GM10847 (cell line): Measurements from ENCODE around the gene MCM3.

ENCODE experiments used
- POLR2A ChIP-seq: IDR thresholded peaks from 2 replicates; pipeline ENCODE4 v1.6.1; 2011; ENCODE audit not compliant: insufficient read length; ENCODE audit errors: extremely low read depth

MCM3 gene

GRCh38 chr6:52276130-52276529 is 8.4 kb downstream of the MCM3 start:
- no peak for TF ChIP-seq POLR2A

GRCh38 chr6:52271852-52272460 is 12.6 kb downstream of the MCM3 start:
- TF ChIP-seq POLR2A, result no peak

GRCh38 chr6:52263709-52264540 is 20.6 kb downstream of the MCM3 start:
- TF ChIP-seq POLR2A, result no peak

GRCh38 chr6:52262620-52263344 is 21.8 kb downstream of the MCM3 start:
- no peak for TF ChIP-seq POLR2A

GRCh38 chr6:52261229-52261628 is 23.3 kb downstream of the MCM3 start:
- no peak for TF ChIP-seq POLR2A

- no peak for TF ChIP-seq POLR2A
Measured at GRCh38 chr6:52260634-52261033, 23.9 kb downstream of the MCM3 start.

- no peak for TF ChIP-seq POLR2A
Measured at GRCh38 chr6:52255434-52255833, 29.1 kb downstream of the MCM3 start.

- no peak for TF ChIP-seq POLR2A
Measured at GRCh38 chr6:52254731-52255378, 29.7 kb downstream of the MCM3 start.

GRCh38 chr6:52253494-52253893 is 31.0 kb downstream of the MCM3 start:
- TF ChIP-seq POLR2A, result no peak

- TF ChIP-seq POLR2A, result no peak
Measured at GRCh38 chr6:52251113-52251512, 33.4 kb downstream of the MCM3 start.

GRCh38 chr6:52249078-52249477 is 35.5 kb downstream of the MCM3 start:
- TF ChIP-seq POLR2A, result no peak

- no peak for TF ChIP-seq POLR2A
Measured at GRCh38 chr6:52245425-52245824, 39.1 kb downstream of the MCM3 start.

GRCh38 chr6:52244400-52244799 is 40.1 kb downstream of the MCM3 start, which contains the start of gene IL17F:
Gene IL17F (minus strand): TSS chr6:52244500. CDS start chr6:52244429, 71 bp downstream.
- TF ChIP-seq POLR2A, result no peak

- no peak for TF ChIP-seq POLR2A
Measured at GRCh38 chr6:52243282-52243893, 41.2 kb downstream of the MCM3 start.

GRCh38 chr6:52241819-52242218 is 42.7 kb downstream of the MCM3 start:
- no peak for TF ChIP-seq POLR2A

GRCh38 chr6:52233975-52234823 is 50.3 kb downstream of the MCM3 start:
- no peak for TF ChIP-seq POLR2A
